Effector memory CD4-positive, alpha-beta T cell (primary cell): ENCODE measurements around the gene CRIM1.

Source experiments
- DNase-seq, 3 donors: peaks; one replicate each; pipeline ENCODE4 v3.0.0-alpha.2; 2020
- H3K27ac ChIP-seq: 2 replicates; pipeline ENCODE4 v1.7.0; 2013; ENCODE audit warnings: mild to moderate bottlenecking, low read length, moderate library complexity; ENCODE audit not compliant: insufficient read depth, poor library complexity, severe bottlenecking
- H3K27me3 ChIP-seq: replicated peaks from 2 replicates; pipeline ENCODE4 v1.7.0; 2013; ENCODE audit warnings: mild to moderate bottlenecking, low read length; ENCODE audit not compliant: insufficient read depth, control insufficient read depth, poor library complexity, severe bottlenecking
- H3K36me3 ChIP-seq: 2 replicates; pipeline ENCODE4 v1.7.0; 2013; ENCODE audit warnings: mild to moderate bottlenecking, low read length, moderate library complexity; ENCODE audit not compliant: control insufficient read depth, insufficient read depth
- H3K4me1 ChIP-seq: 2 replicates; pipeline ENCODE4 v1.7.0; 2013; ENCODE audit warnings: low read length, mild to moderate bottlenecking; ENCODE audit not compliant: control insufficient read depth, insufficient read depth, poor library complexity, severe bottlenecking
- H3K4me3 ChIP-seq: 2 replicates; pipeline ENCODE4 v1.7.0; 2013; ENCODE audit warnings: low read length, low read depth, mild to moderate bottlenecking; ENCODE audit not compliant: insufficient read depth, poor library complexity, severe bottlenecking
- H3K9me3 ChIP-seq: 2 replicates; pipeline ENCODE4 v1.7.0; 2013; ENCODE audit warnings: mild to moderate bottlenecking, low read length, moderate library complexity; ENCODE audit not compliant: control insufficient read depth

Gene CRIM1

DNA sequence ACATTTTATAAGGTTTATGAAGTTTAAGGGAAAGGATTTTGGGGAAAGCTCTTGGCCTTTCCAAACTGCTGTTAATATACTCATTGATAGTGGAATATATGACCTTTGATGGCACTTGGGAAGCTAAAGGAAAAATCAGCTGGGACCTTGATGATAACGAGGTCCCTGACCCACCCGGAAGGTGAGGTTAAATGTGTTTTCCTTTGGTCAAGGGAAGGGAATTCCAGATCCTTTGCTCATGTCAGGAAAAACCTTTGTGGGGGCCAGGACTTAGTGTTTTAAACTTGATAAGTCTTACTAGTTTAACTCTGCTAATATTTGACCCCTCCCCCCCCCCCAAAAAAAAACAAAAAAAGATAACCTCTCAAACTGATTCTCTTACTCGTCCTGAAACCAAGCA, 50.7 kb downstream of the CRIM1 start:
- H3K27ac ChIP-seq: no peak overlapping the region
- H3K36me3 ChIP-seq: no peaks in the 10 kb centered on the region
- H3K9me3 ChIP-seq: no peaks in the 10 kb centered on the region
- no peaks in the 10 kb centered on the region for H3K27me3 ChIP-seq
- no peak for DNase-seq
- H3K4me1 ChIP-seq: no peaks in the 10 kb centered on the region
- H3K4me3 ChIP-seq: no peak overlapping the region

DNA sequence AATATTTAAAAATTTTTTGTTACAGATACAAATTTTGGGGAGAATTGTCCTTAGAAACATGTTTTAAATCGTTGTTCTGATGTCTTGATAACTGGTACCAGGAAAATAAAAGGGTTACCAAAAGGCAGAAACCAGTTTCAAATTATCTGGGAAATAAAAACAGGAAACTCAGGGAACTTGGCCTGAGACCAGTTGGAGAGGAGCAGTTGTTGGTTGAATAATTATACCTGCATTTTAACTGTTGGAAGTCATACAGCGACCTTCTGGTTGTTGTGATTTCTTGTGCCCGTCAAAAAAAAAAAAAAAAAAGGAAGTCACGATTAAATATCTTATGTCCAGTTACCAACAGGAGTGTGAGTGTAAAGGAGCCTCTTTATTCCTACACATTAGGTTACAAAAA, 51.8 kb downstream of the CRIM1 start:
- no peak for DNase-seq
- H3K27ac ChIP-seq: no peak overlapping the region

DNA sequence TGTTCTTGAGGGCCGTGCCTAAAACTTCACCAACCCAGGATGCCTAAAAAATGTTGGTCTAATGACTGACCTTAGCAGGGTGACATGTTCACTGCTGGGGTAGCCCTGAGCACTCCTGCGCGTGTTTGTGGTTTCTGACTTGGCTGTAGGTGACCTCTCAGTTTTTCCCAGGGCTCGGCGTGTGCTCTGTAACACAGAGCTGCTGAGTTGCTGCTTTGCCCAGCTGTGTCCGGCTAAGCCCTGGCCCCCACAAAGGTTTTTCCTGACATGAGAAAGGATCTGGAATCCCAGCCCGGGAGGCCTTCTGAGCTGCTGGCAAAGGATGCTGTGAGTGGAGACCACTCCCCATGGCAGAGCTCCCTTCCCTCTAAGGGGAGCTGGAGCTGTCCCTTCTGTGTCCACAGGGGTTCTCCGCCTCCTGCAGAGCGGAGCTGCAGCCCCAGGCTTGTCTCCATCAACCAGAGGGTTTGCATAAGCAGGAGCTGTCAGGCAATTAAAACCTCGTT, 52.7 kb downstream of the CRIM1 start:
- Histone ChIP-seq H3K4me3 (no peak overlapping the region), H3K9me3 (no peaks in the 10 kb centered on the region), H3K4me1 (no peaks in the 10 kb centered on the region), H3K36me3 (no peaks in the 10 kb centered on the region), H3K27ac (no peak overlapping the region), H3K27me3 (no peaks in the 10 kb centered on the region)
- DNase-seq: no peak

More for the DNA sequence above, 51.8 kb downstream of the CRIM1 start:
- Histone ChIP-seq H3K27me3 (no peaks in the 10 kb centered on the region), H3K36me3 (no peaks in the 10 kb centered on the region), H3K4me3 (no peak overlapping the region), H3K9me3 (no peaks in the 10 kb centered on the region), H3K4me1 (no peaks in the 10 kb centered on the region)

DNA sequence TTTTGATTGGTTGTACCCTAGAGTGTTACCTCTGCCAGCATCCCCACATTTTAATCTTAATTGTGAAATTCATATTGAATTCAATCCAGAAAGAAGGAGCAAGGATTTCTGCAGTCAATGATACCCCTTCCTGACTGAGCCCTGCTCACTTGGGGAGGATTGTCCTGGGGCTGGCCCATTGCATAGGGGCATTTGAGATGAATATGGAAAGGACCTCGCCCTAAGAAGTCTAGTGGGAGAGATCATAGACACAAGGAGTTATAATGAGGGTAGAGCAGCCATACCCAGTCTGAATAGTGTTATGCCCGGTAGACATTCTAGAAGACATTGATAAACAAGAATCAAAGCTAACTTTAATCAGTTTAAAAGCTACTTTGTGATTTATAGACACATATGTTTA, 53.8 kb downstream of the CRIM1 start:
- Histone ChIP-seq H3K27ac (no peak overlapping the region), H3K36me3 (no peaks in the 10 kb centered on the region), H3K4me1 (no peaks in the 10 kb centered on the region), H3K9me3 (no peaks in the 10 kb centered on the region), H3K4me3 (no peak overlapping the region), H3K27me3 (no peaks in the 10 kb centered on the region)
- no peak for DNase-seq

DNA sequence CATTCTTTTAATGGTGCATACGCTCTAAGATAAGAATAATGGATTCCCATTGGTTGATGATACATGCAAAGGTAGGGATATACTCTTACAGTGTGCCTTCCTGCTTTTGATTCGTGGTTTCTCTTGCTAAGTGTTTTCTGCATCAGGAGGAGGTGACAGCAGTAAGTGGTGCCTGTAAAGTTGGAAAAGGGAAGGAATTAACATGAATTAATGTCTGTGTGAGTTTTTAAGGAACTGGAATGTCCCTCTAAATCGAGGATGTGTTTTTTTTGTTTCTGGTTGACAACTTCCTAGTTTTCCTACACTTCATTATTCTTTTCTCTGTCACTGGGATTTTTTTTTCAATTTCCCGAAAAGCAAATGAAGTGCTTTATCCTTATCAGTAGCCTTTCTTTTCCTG, 54.4 kb downstream of the CRIM1 start:
- Histone ChIP-seq H3K4me1 (no peaks in the 10 kb centered on the region), H3K4me3 (no peak overlapping the region), H3K27ac (no peak overlapping the region), H3K9me3 (no peaks in the 10 kb centered on the region), H3K27me3 (no peaks in the 10 kb centered on the region), H3K36me3 (no peaks in the 10 kb centered on the region)
- DNase-seq: no peak

DNA sequence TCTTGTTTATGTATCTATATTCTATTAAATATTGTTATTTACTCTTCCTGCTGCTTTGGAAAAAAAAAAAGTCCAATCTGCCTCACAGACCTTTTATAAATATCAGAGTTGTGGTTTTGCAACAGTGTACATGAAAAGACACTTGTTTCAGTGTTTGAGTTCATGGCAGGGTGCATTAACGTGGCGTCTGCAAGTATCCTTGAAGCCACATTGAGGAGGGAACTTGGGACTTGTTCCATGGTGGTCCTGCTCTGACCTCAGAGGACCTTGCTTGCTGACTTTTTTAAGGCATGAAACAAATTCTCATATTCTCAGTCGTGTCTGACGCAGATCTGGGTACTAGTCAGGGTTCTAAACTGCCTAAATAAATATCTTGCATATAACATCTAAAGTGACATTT, 55.1 kb downstream of the CRIM1 start:
- DNase-seq: no peak
- no peaks in the 10 kb centered on the region for H3K27me3 ChIP-seq
- no peaks in the 10 kb centered on the region for H3K9me3 ChIP-seq
- no peaks in the 10 kb centered on the region for H3K4me1 ChIP-seq
- no peak overlapping the region for H3K27ac ChIP-seq
- no peak overlapping the region for H3K4me3 ChIP-seq
- H3K36me3 ChIP-seq: no peaks in the 10 kb centered on the region

DNA sequence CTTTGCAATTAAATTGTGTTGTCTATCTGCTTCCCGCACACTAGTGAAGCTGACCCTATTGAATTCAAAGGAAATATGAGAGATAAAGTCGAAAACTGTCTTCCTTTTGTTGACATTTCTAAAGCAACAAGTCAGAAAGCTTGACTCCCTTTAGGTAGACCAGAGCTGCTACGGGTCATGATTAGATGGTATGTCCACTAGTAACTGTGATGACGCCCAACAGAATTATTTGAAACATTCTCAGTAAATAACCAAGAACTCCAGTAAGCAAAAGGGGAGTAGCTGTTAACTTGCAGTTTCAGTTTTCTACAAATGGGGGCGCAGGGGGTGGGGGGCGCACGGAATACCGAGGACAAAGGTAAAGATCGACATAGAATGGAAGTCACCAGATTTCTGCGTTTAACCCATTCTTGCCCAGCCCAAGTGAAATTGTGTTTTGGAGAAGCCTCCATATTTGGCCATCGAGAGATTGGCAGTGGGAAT, 56.4 kb downstream of the CRIM1 start:
- Histone ChIP-seq H3K36me3 (no peaks in the 10 kb centered on the region), H3K27me3 (no peaks in the 10 kb centered on the region), H3K9me3 (no peaks in the 10 kb centered on the region), H3K4me1 (no peaks in the 10 kb centered on the region), H3K27ac (no peak overlapping the region), H3K4me3 (no peak overlapping the region)
- no peak for DNase-seq

DNA sequence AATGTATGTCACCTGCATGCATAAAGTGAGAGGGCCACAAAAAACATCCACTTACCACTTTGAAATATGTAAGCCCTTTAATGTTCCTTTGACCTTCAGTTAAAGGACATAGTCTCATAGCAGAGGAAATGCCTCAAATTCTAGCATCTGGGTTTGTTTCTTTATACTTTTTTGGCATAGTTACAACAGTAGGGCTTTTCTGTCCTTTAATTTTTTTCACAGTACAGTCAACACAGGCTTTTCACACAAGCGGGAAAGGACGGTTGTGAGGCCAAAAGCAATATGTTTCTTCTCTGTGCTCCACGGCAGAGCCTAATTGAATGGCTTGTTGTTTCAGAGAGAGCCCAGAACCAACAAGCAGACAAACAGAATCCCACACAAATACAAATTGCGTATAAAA, 57.6 kb downstream of the CRIM1 start:
- Histone ChIP-seq H3K4me1 (no peaks in the 10 kb centered on the region), H3K9me3 (no peaks in the 10 kb centered on the region), H3K36me3 (no peaks in the 10 kb centered on the region), H3K27ac (no peak overlapping the region), H3K27me3 (no peaks in the 10 kb centered on the region), H3K4me3 (no peak overlapping the region)
- DNase-seq: no peak

DNA sequence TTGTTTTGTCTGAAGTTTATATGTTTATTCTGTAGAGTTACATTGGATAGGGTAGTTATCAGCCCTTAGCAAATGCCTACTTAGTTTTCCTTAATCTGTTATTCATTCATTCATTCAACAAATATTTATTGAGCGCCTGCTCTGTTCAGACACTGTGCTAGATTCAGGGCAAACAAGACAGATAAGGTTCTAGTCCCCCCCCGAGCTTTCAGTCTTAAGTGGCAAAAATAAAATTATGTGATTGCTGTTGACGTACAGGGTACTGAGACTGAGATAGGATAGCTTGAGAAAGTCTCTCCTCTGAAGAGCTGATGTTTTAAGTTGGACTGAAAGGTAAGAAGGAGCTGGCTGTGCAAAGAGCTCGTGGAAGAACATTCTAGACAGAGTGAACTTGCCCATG, 58.7 kb downstream of the CRIM1 start:
- Histone ChIP-seq H3K4me1 (no peaks in the 10 kb centered on the region), H3K27ac (no peak overlapping the region), H3K4me3 (no peak overlapping the region), H3K27me3 (no peaks in the 10 kb centered on the region), H3K9me3 (no peaks in the 10 kb centered on the region), H3K36me3 (no peaks in the 10 kb centered on the region)
- DNase-seq: no peak

DNA sequence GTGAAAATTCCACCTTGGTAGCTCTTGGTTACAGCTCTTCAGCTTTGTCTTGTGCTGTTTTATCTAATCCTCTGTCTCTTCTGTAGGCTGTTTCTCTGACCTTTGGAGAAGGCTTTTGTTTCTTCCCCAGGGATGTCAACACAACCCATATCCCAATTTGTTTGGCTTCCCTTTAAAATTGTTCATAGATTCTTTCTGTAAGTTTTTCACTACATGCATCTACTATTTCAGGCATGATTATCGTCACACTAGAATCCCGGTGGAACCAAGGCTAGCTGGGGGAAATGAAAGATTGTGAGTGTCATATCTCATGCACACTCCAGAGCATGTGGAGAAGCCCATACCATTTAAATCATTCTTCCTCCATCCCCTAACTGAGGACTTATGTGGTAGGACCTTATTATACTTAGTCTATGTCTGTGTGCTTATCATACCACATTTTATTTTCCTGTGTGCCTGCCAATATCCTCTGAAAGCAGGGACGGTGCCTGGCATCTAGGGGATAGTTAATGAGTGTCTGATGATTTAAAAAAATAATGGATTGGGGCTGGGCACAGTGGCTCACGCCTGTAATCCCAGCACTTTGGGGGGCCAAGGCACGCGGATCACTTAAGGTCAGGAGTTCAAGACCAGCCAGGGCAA, 59.9 kb downstream of the CRIM1 start:
- no peaks in the 10 kb centered on the region for H3K4me1 ChIP-seq
- H3K27ac ChIP-seq: no peak overlapping the region
- no peaks in the 10 kb centered on the region for H3K27me3 ChIP-seq
- H3K4me3 ChIP-seq: no peak overlapping the region
- DNase-seq: no peak
- H3K36me3 ChIP-seq: no peaks in the 10 kb centered on the region
- H3K9me3 ChIP-seq: no peaks in the 10 kb centered on the region
